GM19452 (cell line): ENCODE measurements around the gene TTLL11.

Source experiments
- ATAC-seq: cut with Tn5 transposase; IDR thresholded peaks from one replicate; pipeline ENCODE4 v1.9.1; 2021; ENCODE audit not compliant: unreplicated experiment

The TTLL11 gene

GRCh38 chr9:121780177-121781040, 312.7 kb downstream of the TTLL11 start:
- no peak for ATAC-seq

- ATAC-seq, result no peak
Measured at GRCh38 chr9:121779381-121780117, 313.6 kb downstream of the TTLL11 start.

GRCh38 chr9:121778252-121779225, 314.6 kb downstream of the TTLL11 start:
- no peak for ATAC-seq

GRCh38 chr9:121776739-121777637, 316.1 kb downstream of the TTLL11 start:
- no peak for ATAC-seq

GRCh38 chr9:121776001-121776738, 316.9 kb downstream of the TTLL11 start:
- ATAC-seq, result no peak

GRCh38 chr9:121774715-121775613, 318.1 kb downstream of the TTLL11 start:
- ATAC-seq, result no peak

- ATAC-seq, result no peak
Measured at GRCh38 chr9:121773954-121774714, 319.0 kb downstream of the TTLL11 start.

- no peak for ATAC-seq
Measured at GRCh38 chr9:121773286-121773953, 319.7 kb downstream of the TTLL11 start.

GRCh38 chr9:121772600-121773285, 320.4 kb downstream of the TTLL11 start:
- no peak for ATAC-seq
